ENCODE measurements around the gene GRIN2A. TPM values are rescaled to one million over a fixed set of nuclear protein-coding genes. Genes with fewer than 3 reads are reported as not detected.
"Not testable (repeated sequence)": the region's sequence is repeated elsewhere in the genome, so short reads cannot be mapped to it uniquely, and the experiment has no call there.

GRIN2A gene
- total RNA-seq, 1 experiment from 2014 or later: not detected

DNA sequence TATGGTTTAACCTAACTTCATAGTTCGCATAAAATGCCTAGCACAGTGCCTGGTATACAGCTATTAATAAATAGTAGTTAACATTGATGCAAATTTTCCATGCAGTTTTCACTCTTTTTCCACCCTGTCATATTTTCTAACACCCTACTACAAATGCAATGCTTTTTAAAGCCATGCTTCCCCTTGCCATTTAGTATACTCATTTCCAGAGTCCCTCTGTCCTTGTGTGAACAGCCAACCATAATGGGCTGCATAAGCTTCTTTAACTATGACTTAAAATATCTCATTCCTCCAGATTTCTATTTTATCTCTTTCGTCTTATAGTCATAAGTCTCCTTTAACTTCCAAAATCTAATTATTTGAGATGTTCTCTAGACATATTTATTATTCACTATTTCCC is 284.1 kb downstream of the GRIN2A start:
- peaks cover 43% of the 10 kb centered on the region for H3K9me3 Mint-ChIP-seq (ENCODE audit: unreplicated experiment)
- H3K36me3 Mint-ChIP-seq (ENCODE audit: insufficient read depth, unreplicated experiment): no peaks in the 10 kb centered on the region
- no peak overlapping the region for H3K27ac Mint-ChIP-seq (ENCODE audit: low read depth, unreplicated experiment)
- H3K4me1 Mint-ChIP-seq (ENCODE audit: insufficient read depth, unreplicated experiment): no peaks in the 10 kb centered on the region
- BruUV-seq (replicated peaks): no TSS peak
- DNase-seq (ENCODE audit: unreplicated experiment): no peak
- no peak overlapping the region for H3K4me3 Mint-ChIP-seq (ENCODE audit: unreplicated experiment)
- CTCF ChIA-PET: no interaction called here
- TF ChIP-seq, protein P1, sequence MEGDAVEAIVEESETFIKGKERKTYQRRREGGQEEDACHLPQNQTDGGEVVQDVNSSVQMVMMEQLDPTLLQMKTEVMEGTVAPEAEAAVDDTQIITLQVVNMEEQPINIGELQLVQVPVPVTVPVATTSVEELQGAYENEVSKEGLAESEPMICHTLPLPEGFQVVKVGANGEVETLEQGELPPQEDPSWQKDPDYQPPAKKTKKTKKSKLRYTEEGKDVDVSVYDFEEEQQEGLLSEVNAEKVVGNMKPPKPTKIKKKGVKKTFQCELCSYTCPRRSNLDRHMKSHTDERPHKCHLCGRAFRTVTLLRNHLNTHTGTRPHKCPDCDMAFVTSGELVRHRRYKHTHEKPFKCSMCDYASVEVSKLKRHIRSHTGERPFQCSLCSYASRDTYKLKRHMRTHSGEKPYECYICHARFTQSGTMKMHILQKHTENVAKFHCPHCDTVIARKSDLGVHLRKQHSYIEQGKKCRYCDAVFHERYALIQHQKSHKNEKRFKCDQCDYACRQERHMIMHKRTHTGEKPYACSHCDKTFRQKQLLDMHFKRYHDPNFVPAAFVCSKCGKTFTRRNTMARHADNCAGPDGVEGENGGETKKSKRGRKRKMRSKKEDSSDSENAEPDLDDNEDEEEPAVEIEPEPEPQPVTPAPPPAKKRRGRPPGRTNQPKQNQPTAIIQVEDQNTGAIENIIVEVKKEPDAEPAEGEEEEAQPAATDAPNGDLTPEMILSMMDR (IDR thresholded peaks at IDR 0.05; ENCODE audit: unreplicated experiment): no peak
- POLR2A ChIA-PET: no interaction called here
- intact Hi-C loops (cut with micrococcal nuclease): no loop called here
- H3K27me3 Mint-ChIP-seq (ENCODE audit: insufficient read depth, unreplicated experiment): no peaks in the 10 kb centered on the region

DNA sequence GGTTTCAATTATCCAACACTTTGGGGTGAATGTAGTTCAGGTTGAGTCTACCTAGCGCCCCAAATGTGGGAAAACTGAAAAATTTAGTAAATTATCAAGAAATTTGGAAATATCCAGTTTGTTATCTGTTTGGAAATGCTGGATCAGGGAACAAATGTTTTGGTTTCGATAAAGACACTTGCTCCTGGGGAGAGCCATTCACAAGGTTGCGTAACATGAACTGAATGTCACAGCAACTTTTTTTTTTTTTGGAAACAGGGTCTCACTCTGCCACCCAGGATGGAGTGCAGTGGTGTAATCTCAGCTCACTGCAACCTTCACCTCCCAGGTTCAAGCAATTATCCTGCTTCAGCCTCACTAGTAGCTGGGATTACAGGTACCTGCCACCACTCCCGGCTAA is 286.4 kb downstream of the GRIN2A start:
- Mint-ChIP-seq H3K4me3 (ENCODE audit: unreplicated experiment) (no peak overlapping the region), H3K4me1 (ENCODE audit: insufficient read depth, unreplicated experiment) (no peaks in the 10 kb centered on the region), H3K36me3 (ENCODE audit: insufficient read depth, unreplicated experiment) (no peaks in the 10 kb centered on the region), H3K9me3 (ENCODE audit: unreplicated experiment) (peaks cover 57% of the 10 kb centered on the region), H3K27me3 (ENCODE audit: insufficient read depth, unreplicated experiment) (no peaks in the 10 kb centered on the region), H3K27ac (ENCODE audit: low read depth, unreplicated experiment) (no peak overlapping the region)
- BruUV-seq (replicated peaks): no TSS peak
- TF ChIP-seq, protein P1 (IDR thresholded peaks at IDR 0.05; ENCODE audit: unreplicated experiment): no peak
- POLR2A ChIA-PET: no interaction called here
- intact Hi-C loops (cut with micrococcal nuclease): no loop called here
- DNase-seq (ENCODE audit: unreplicated experiment): no peak
- CTCF ChIA-PET: interaction anchor here (0.6 to 0.7 kb wide), 2 partner anchors 9 to 42 kb away, joined by 3 read pairs; no protein-coding TSS in a partner anchor

DNA sequence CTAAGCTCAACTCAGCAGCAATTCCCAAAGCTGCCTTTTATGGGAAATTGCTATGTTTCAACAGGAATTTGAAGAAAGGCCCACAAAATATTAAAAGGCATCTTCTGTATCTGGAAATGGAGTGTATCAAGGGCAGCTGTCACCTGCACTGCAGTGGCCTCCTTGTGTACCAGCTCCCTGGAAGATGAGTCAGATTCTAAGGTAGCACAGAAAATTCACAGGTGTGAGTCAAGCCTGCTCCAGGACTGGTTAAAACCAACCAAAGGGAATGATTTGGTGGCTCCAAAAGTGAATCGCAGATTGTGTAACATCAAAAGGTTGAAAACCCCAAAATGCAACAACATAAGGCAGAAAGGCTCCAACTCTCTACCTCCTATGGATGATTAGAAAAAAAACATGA is 296.4 kb downstream of the GRIN2A start:
- POLR2A ChIA-PET: no interaction called here
- Mint-ChIP-seq H3K36me3 (ENCODE audit: insufficient read depth, unreplicated experiment) (no peaks in the 10 kb centered on the region), H3K4me3 (ENCODE audit: unreplicated experiment) (no peak overlapping the region), H3K27me3 (ENCODE audit: insufficient read depth, unreplicated experiment) (no peaks in the 10 kb centered on the region), H3K4me1 (ENCODE audit: insufficient read depth, unreplicated experiment) (no peaks in the 10 kb centered on the region), H3K9me3 (ENCODE audit: unreplicated experiment) (peaks cover 40% of the 10 kb centered on the region), H3K27ac (ENCODE audit: low read depth, unreplicated experiment) (no peak overlapping the region)
- CTCF ChIA-PET: no interaction called here
- TF ChIP-seq, protein P1 (IDR thresholded peaks at IDR 0.05; ENCODE audit: unreplicated experiment): no peak
- intact Hi-C loops (cut with micrococcal nuclease): no loop called here
- DNase-seq (ENCODE audit: unreplicated experiment): no peak
- BruUV-seq (replicated peaks): no TSS peak

DNA sequence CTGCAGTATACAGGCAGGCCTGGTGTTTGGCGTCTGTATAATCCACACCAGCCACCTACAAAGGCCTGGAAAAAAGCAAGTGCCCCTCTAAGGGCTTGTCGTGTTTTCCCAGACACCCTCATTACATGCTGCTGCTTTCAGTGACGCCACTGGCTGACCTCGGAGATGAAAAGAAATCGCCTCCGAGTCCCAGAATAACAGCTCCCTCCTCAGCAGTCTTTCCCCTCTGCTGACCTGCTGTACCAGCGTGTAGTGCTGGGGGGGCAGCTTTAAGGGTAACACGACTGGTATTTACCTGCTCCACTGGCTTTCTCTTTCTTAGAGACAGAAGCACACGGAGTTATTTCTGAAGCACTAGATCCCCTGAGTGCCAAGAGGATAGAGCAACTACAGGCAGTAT is 296.8 kb downstream of the GRIN2A start:
- no peak for DNase-seq (ENCODE audit: unreplicated experiment)
- no peaks in the 10 kb centered on the region for H3K36me3 Mint-ChIP-seq (ENCODE audit: insufficient read depth, unreplicated experiment)
- H3K9me3 Mint-ChIP-seq (ENCODE audit: unreplicated experiment): peaks cover 40% of the 10 kb centered on the region
- BruUV-seq (replicated peaks): no TSS peak
- TF ChIP-seq, protein P1 (IDR thresholded peaks at IDR 0.05; ENCODE audit: unreplicated experiment): no peak
- ChIA-PET POLR2A (no interaction called here), CTCF (no interaction called here)
- H3K4me1 Mint-ChIP-seq (ENCODE audit: insufficient read depth, unreplicated experiment): no peaks in the 10 kb centered on the region
- intact Hi-C loops (cut with micrococcal nuclease): no loop called here
- H3K4me3 Mint-ChIP-seq (ENCODE audit: unreplicated experiment): no peak overlapping the region
- H3K27ac Mint-ChIP-seq (ENCODE audit: low read depth, unreplicated experiment): no peak overlapping the region
- H3K27me3 Mint-ChIP-seq (ENCODE audit: insufficient read depth, unreplicated experiment): no peaks in the 10 kb centered on the region

DNA sequence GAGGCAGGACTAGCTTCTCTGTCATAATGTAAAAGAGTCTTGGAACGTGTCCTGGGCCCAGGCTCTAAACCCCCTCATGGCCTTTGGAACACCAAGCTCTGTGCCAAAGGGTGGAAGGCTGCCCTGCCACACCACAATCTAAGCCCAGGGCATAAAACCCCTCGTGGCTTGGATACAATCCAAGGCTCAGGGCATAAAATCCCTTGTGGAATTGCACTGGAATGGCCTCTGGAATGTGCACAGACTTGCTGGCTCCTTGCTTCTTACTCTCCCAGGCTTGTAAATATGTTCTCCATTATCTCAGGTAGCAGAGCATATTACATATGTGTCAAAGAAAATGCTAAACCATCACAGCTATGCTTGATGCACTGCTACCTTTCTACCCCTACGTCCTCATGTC is 306.2 kb downstream of the GRIN2A start:
- DNase-seq (ENCODE audit: unreplicated experiment); H3K27me3 Mint-ChIP-seq (ENCODE audit: insufficient read depth, unreplicated experiment); H3K36me3 Mint-ChIP-seq (ENCODE audit: insufficient read depth, unreplicated experiment); POLR2A ChIA-PET; H3K27ac Mint-ChIP-seq (ENCODE audit: low read depth, unreplicated experiment); H3K4me3 Mint-ChIP-seq (ENCODE audit: unreplicated experiment); BruUV-seq (replicated peaks); H3K4me1 Mint-ChIP-seq (ENCODE audit: insufficient read depth, unreplicated experiment); intact Hi-C loops (cut with micrococcal nuclease): not testable (repeated sequence)
- CTCF ChIA-PET: interaction anchor here (0.6 to 1.1 kb wide), 2 partner anchors 9 to 38 kb away, joined by 3 read pairs; no protein-coding TSS in a partner anchor
- H3K9me3 Mint-ChIP-seq (ENCODE audit: unreplicated experiment): peaks cover 41% of the 10 kb centered on the region

Data from MCF 10A (cell line).